ENCODE results near the gene UCHL5.

Gene UCHL5

DNA sequence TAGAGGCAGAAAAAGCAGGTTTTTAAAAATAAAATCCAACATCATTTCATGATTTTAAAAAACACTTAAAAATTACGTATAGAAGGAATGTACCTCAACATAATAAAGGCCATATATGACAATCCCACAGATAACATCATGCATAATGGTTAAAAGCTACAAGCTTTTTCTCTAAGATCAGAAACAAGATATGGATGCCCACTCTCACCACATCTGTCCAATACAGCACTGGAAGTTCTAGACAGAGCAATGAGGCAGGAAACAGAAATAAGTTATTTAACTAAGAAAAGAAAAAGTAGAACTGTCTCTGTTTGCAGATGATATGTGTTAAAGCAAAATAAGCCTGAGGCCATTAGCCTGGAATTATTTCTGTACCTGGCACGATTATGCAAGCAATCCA lies 96.3 kb downstream of the UCHL5 start:
- DNase-seq: no peak

All from NCI-H510A treated with DMSO at 0.1 percent for 48 hours (cell line).